Hepatocyte (in vitro differentiated cells): Measurements from ENCODE around the gene CAPZA2. TPM values are rescaled to one million over a fixed set of nuclear protein-coding genes. Genes with fewer than 3 reads are reported as not detected.

Experiments used
- DNase-seq: peaks from one replicate; pipeline ENCODE4 v3.0.0-alpha.2; 2016; ENCODE audit warnings: low spot score
- H2AFZ ChIP-seq: fragments of 200-600 bp; sonication (generic); 2 replicates; pipeline ENCODE4 v1.6.0; 2016; ENCODE audit warnings: antibody characterized with exemption, mild to moderate bottlenecking
- H3K27ac ChIP-seq: fragments of 200-600 bp; sonication (generic); 2 replicates; pipeline ENCODE4 v1.5.1; 2016; ENCODE audit warnings: mild to moderate bottlenecking
- H3K27me3 ChIP-seq: fragments of 200-600 bp; sonication (generic); 2 replicates; pipeline ENCODE4 v1.6.1; 2016
- H3K36me3 ChIP-seq: fragments of 200-600 bp; sonication (generic); replicated peaks from 2 replicates; pipeline ENCODE4 v1.5.1; 2016; ENCODE audit warnings: low read depth; ENCODE audit not compliant: insufficient read depth
- H3K4me1 ChIP-seq: fragments of 200-600 bp; sonication (generic); 2 replicates; pipeline ENCODE4 v1.5.1; 2016; ENCODE audit warnings: mild to moderate bottlenecking, moderate library complexity; ENCODE audit not compliant: insufficient read depth
- H3K4me2 ChIP-seq: fragments of 200-600 bp; sonication (generic); 2 replicates; pipeline ENCODE4 v1.6.0; 2016
- H3K4me3 ChIP-seq: fragments of 200-600 bp; sonication (generic); 2 replicates; pipeline ENCODE4 v1.5.1; 2016; ENCODE audit warnings: mild to moderate bottlenecking
- H3K79me2 ChIP-seq: fragments of 200-600 bp; sonication (generic); 2 replicates; pipeline ENCODE4 v1.6.0; 2017; ENCODE audit warnings: mild to moderate bottlenecking
- H3K9me2 ChIP-seq: fragments of 200-600 bp; sonication (generic); replicated peaks from 2 replicates; pipeline ENCODE4 v1.6.0; 2017; ENCODE audit warnings: mild to moderate bottlenecking; ENCODE audit not compliant: insufficient read depth
- H3K9me3 ChIP-seq: fragments of 200-600 bp; sonication (generic); 2 replicates; pipeline ENCODE4 v1.5.1; 2016; ENCODE audit warnings: low read depth, mild to moderate bottlenecking
- H4K20me1 ChIP-seq: fragments of 200-600 bp; sonication (generic); 2 replicates; pipeline ENCODE4 v1.6.0; 2016; ENCODE audit warnings: mild to moderate bottlenecking; ENCODE audit not compliant: insufficient read depth, poor library complexity, severe bottlenecking
- EZH2 ChIP-seq: fragments of 200-600 bp; sonication (generic); IDR thresholded peaks from 2 replicates; pipeline ENCODE4 v1.6.1; 2016; ENCODE audit warnings: antibody characterized with exemption, mild to moderate bottlenecking, borderline replicate concordance
- EZH2phosphoT487 ChIP-seq: fragments of 200-600 bp; sonication (generic); IDR thresholded peaks from one replicate; pipeline ENCODE4 v1.6.1; 2018; ENCODE audit warnings: antibody characterized with exemption, mild to moderate bottlenecking, low read depth, moderate library complexity; ENCODE audit not compliant: unreplicated experiment, severe bottlenecking
- WGBS: methylation state at CpG from one replicate; pipeline ENCODE4 v1.1.6; 2016; ENCODE audit warnings: low lambda C conversion rate; ENCODE audit errors: missing lambda C conversion rate; 5-methylcytosine and 5-hydroxymethylcytosine counted together
- polyA plus RNA-seq: library from polyadenylated mRNA; unstranded; fragments of >200 nt; fragmentation: Nextera tagmentation; extraction: Ambion mirVana; gene quantifications from 2 replicates; pipeline ENCODE4 v1.2.1, GENCODE V29; 2016
- total RNA-seq: library from RNA; depleted of rRNA; stranded (reverse); fragments of >200 nt; gene quantifications from 2 replicates; pipeline ENCODE4 v1.2.3, GENCODE V29; 2014
- TF ChIP-seq, protein P1 (sequence below): fragments of 200-600 bp; sonication (generic); IDR thresholded peaks from 2 replicates; pipeline ENCODE4 v1.5.1; 2016; ENCODE audit warnings: antibody characterized with exemption, mild to moderate bottlenecking; ENCODE audit not compliant: poor library complexity

CAPZA2 gene
- total and polyA plus RNA-seq, 2 experiments from 2014 or later: 151 to 154 TPM

DNA sequence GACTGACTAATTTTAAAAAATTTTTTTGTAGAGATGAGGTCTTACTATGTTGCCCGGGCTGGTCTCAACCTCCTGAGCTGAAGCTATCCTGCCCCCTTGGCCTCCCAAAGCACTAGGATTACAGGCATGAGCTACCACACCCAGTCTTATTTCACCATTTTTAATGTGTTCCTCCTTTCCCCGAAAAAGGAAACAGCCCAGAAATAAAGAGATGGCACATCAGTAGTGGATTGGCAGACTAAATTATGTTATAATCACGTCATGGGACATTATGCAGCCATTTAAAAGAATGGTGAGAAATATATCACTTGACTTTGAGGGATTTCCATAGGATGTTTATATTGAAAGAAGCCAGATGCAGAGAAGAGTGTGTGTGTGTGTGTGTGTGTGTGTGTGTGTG, 40.5 kb downstream of the CAPZA2 start:
- TF ChIP-seq EZH2phosphoT487 (no peak), EZH2 (no peak)
- TF ChIP-seq, protein P1, sequence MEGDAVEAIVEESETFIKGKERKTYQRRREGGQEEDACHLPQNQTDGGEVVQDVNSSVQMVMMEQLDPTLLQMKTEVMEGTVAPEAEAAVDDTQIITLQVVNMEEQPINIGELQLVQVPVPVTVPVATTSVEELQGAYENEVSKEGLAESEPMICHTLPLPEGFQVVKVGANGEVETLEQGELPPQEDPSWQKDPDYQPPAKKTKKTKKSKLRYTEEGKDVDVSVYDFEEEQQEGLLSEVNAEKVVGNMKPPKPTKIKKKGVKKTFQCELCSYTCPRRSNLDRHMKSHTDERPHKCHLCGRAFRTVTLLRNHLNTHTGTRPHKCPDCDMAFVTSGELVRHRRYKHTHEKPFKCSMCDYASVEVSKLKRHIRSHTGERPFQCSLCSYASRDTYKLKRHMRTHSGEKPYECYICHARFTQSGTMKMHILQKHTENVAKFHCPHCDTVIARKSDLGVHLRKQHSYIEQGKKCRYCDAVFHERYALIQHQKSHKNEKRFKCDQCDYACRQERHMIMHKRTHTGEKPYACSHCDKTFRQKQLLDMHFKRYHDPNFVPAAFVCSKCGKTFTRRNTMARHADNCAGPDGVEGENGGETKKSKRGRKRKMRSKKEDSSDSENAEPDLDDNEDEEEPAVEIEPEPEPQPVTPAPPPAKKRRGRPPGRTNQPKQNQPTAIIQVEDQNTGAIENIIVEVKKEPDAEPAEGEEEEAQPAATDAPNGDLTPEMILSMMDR: no peak
- no peak overlapping the region for H3K27ac ChIP-seq
- H3K4me3 ChIP-seq: no peak overlapping the region
- WGBS: 92% methylated on average over 3 of the region's 3 CpGs
- no peaks in the 10 kb centered on the region for H3K4me1 ChIP-seq
- no peak overlapping the region for H2AFZ ChIP-seq
- H3K4me2 ChIP-seq: no peak overlapping the region
- no peaks in the 10 kb centered on the region for H3K9me3 ChIP-seq
- no peaks in the 10 kb centered on the region for H3K36me3 ChIP-seq
- peaks cover 28% of the 10 kb centered on the region for H3K79me2 ChIP-seq
- no peaks in the 10 kb centered on the region for H3K9me2 ChIP-seq
- DNase-seq: no peak
- no peaks in the 10 kb centered on the region for H4K20me1 ChIP-seq
- H3K27me3 ChIP-seq: no peaks in the 10 kb centered on the region

DNA sequence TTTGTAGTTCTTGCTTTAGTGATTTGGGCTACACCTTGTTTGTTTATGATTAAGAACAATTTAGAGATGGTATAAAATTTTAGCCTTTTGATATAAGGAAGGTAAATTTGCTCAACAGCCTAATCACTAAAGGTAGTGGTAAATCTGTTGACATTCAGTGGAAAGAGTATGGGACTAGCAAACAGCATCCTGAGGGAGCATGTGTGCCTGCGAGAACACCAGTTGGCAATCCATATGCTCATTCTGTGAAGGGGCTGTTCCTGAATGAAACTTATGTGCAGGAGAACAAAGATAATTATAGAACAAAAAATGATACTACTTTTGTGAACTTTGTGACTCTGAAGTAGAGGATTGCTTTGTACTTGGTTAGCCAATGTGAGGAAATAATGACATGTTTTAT, 44.0 kb downstream of the CAPZA2 start:
- DNase-seq: no peak
- Histone ChIP-seq H3K36me3 (no peaks in the 10 kb centered on the region), H2AFZ (no peak overlapping the region), H3K4me3 (no peak overlapping the region), H4K20me1 (no peaks in the 10 kb centered on the region), H3K4me2 (no peak overlapping the region), H3K4me1 (no peaks in the 10 kb centered on the region), H3K27ac (no peak overlapping the region), H3K9me2 (no peaks in the 10 kb centered on the region), H3K79me2 (peaks cover 14% of the 10 kb centered on the region), H3K9me3 (no peaks in the 10 kb centered on the region), H3K27me3 (no peaks in the 10 kb centered on the region)
- TF ChIP-seq, protein P1: no peak
- no peak for TF ChIP-seq EZH2
- TF ChIP-seq EZH2phosphoT487: no peak
- WGBS: 95% methylated on average over 1 of the region's 1 CpG

DNA sequence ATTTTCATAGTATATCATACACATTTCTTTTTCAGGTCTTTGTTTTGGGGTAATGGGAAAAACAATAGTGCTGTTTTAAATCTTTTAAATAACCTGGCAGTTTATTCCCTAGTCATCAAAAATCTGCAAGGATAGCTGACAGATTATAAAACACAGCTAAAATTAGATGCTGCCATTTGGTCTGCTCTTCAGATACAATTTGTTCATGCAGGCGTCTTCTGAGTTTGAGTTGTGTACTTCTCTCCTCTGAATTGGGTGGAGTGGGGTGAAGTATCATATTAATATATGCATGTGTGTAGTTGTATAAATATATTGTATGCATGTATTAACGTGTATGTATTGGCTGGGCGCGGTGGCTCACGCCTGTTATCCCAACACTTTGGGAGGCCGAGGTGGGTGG, 48.0 kb downstream of the CAPZA2 start:
- Histone ChIP-seq H4K20me1 (no peaks in the 10 kb centered on the region), H3K27me3 (no peaks in the 10 kb centered on the region), H3K4me1 (no peaks in the 10 kb centered on the region), H3K4me2 (no peak overlapping the region), H3K9me3 (no peaks in the 10 kb centered on the region), H2AFZ (no peak overlapping the region), H3K27ac (no peak overlapping the region), H3K36me3 (no peaks in the 10 kb centered on the region), H3K79me2 (peaks cover 7% of the 10 kb centered on the region), H3K9me2 (no peaks in the 10 kb centered on the region), H3K4me3 (no peak overlapping the region)
- TF ChIP-seq EZH2 (no peak), EZH2phosphoT487 (no peak)
- TF ChIP-seq, protein P1: no peak
- WGBS: 98% methylated on average over 6 of the region's 6 CpGs
- no peak for DNase-seq

DNA sequence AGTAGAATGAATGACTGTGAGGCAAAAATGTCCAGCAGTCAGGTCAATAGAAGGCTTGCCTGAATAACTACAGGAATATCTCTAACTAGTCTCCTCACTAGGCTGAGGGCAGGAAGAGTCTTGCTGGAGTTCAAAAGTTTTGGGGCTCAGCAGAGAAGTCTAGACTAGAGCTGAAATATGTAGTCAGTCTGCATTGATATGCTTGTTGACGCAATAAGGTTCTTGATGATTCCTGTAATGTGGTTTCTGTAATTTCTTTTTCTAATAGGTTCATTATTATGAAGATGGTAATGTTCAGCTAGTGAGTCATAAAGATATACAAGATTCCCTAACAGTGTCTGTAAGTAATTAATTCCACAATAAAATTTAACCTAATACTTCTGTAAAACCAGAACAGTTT, 49.4 kb downstream of the CAPZA2 start:
- no peaks in the 10 kb centered on the region for H3K9me3 ChIP-seq
- peaks cover 2% of the 10 kb centered on the region for H3K79me2 ChIP-seq
- WGBS: 100% methylated on average over 1 of the region's 1 CpG
- no peak overlapping the region for H3K27ac ChIP-seq
- H2AFZ ChIP-seq: no peak overlapping the region
- no peaks in the 10 kb centered on the region for H3K9me2 ChIP-seq
- no peaks in the 10 kb centered on the region for H3K27me3 ChIP-seq
- H3K36me3 ChIP-seq: no peaks in the 10 kb centered on the region
- no peak overlapping the region for H3K4me2 ChIP-seq
- no peaks in the 10 kb centered on the region for H3K4me1 ChIP-seq
- H3K4me3 ChIP-seq: no peak overlapping the region
- no peaks in the 10 kb centered on the region for H4K20me1 ChIP-seq
- no peak for DNase-seq
- no peak for TF ChIP-seq EZH2
- TF ChIP-seq, protein P1: no peak
